Lung (tissue), 12 donors: ENCODE measurements around the gene CASZ1. TPM values are rescaled to one million over a fixed set of nuclear protein-coding genes. Genes with fewer than 3 reads are reported as not detected.

Experiments
- ATAC-seq: fragments of 200-7000 bp; cut with Tn5 transposase; one replicate; pipeline ENCODE4 v1.9.1; 2020; ENCODE audit warnings: moderate number of reproducible peaks; ENCODE audit not compliant: insufficient read depth, low FRiP score
- DNase-seq, 3 donors: peaks; one replicate each; pipeline ENCODE4 v3.0.0-alpha.2; 2013 to 2017
- H3K27ac ChIP-seq, 2 donors: one replicate each; pipeline ENCODE4 v1.5.1; 2013; ENCODE audit warnings: mild to moderate bottlenecking in 2 of 2, moderate library complexity in 2 of 2, control low read depth in 1 of 2, inconsistent platforms in 1 of 2, low read depth in 1 of 2, low read length in 1 of 2
- H3K27me3 ChIP-seq, 3 donors: one replicate each; pipeline ENCODE4 v1.5.1; 2013; ENCODE audit warnings: low read length in 2 of 3; ENCODE audit not compliant: control insufficient read depth in 3 of 3, insufficient read depth in 3 of 3
- H3K36me3 ChIP-seq, 4 donors: one replicate each; pipeline ENCODE4 v1.5.1; 2013; ENCODE audit warnings: low read length in 4 of 4, mild to moderate bottlenecking in 1 of 4, moderate library complexity in 1 of 4; ENCODE audit not compliant: control insufficient read depth in 4 of 4, insufficient read depth in 4 of 4
- H3K4me1 ChIP-seq, 5 donors: one replicate each; pipeline ENCODE4 v1.5.1; 2013; ENCODE audit warnings: low read length in 5 of 5, mild to moderate bottlenecking in 2 of 5, moderate library complexity in 1 of 5; ENCODE audit not compliant: control insufficient read depth in 5 of 5, insufficient read depth in 5 of 5
- H3K4me3 ChIP-seq: one replicate; pipeline ENCODE4 v1.5.1; 2013; ENCODE audit warnings: mild to moderate bottlenecking, control low read depth, moderate library complexity
- H3K9ac ChIP-seq, 2 donors: one replicate each; pipeline ENCODE4 v1.5.1; 2013; ENCODE audit warnings: low read length in 2 of 2, control low read depth in 1 of 2; ENCODE audit not compliant: insufficient read depth in 1 of 2
- H3K9me3 ChIP-seq, 4 donors: one replicate each; pipeline ENCODE4 v1.5.1; 2013; ENCODE audit warnings: low read length in 3 of 4, mild to moderate bottlenecking in 1 of 4, moderate library complexity in 1 of 4; ENCODE audit not compliant: control insufficient read depth in 4 of 4, insufficient read depth in 3 of 4
- WGBS, 2 donors: extraction: QIAGEN DNeasy Blood & Tissue Kit; methylation state at CpG; one replicate each; pipeline ENCODE4 v1.1.7; 2013; 5-methylcytosine and 5-hydroxymethylcytosine counted together
- polyA plus RNA-seq, 2 donors: library from polyadenylated mRNA; stranded (reverse); fragments of 200-250 nt; gene quantifications; one replicate each; pipeline ENCODE4 v1.2.1, GENCODE V29; 2013
- total RNA-seq, 2 donors: library from RNA; depleted of rRNA in 1 of 2; stranded (reverse); fragments of >200 nt in 1 of 2; gene quantifications; one replicate each; pipeline ENCODE4 v1.2.1, GENCODE V29; 2014 to 2021
- TF ChIP-seq, protein P1 (sequence below): IDR thresholded peaks from 2 replicates; pipeline ENCODE4 v1.5.1; 2012; ENCODE audit warnings: mild to moderate bottlenecking; ENCODE audit errors: control extremely low read depth, extremely low read depth
- donor health status: control.
- donor health status: control.
- donor health status: Bipolar disorder and iron deficiency.
- donor health status: healthy.
- donor health status: DM: yes; HTN: yes; CAD: no.

Gene CASZ1
- total and polyA plus RNA-seq, 4 donors: 10.3 to 69.9 (median 40.5) TPM

DNA sequence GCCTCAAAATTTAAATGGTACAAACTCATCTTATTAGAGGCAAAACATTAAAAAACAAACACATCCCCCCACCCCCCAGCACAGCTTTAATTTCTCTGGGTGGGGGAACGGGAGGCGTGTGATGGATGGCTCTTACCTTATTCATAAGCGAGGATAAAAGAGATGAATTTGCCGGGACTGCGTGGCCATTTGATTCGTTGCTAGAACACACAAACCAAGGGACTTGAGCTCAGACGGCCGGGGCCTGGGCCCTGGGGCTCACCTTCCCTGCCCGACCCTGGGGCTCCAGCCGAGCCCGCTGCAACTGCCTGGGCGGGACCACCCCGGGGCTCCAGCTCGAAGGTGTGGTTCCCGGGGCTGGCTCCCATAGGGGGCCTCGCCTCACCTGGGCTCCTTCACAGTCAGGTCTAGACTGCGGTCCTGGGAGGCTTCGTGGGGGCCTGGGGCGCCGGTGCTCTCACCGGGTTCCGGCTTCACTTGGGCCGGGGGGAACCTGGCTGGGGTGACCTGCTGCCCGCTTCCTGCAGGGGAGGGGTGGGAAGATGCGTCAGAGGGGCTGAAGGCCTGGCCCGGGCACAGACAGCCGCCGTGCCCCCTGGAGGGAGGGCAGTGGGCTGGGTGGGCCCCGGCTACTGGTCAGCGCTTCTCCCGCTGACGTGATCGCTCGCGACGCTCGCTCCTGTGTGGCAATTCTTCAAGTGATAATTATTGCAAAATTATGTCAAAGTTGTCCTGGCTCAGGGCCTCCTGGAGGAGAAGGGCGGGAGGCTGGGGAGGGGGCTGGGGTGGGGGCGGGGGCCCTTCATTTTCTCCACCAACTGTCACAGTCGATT, 145.7 kb downstream of the CASZ1 start:
- peaks cover 0 to 30% (median 7%) of the 10 kb centered on the region in 5 donors for H3K4me1 ChIP-seq
- peak overlapping the region in 1 of 2 donors; percentile 78 for H3K27ac ChIP-seq
- ATAC-seq (no peak), DNase-seq (no peak)
- H3K36me3 ChIP-seq: peaks cover 0 to 61% (median 0%) of the 10 kb centered on the region in 4 donors
- no peak overlapping the region for H3K9ac ChIP-seq
- H3K27me3 ChIP-seq: peaks cover 0 to 2% (median 0%) of the 10 kb centered on the region in 3 donors
- no peaks in the 10 kb centered on the region for H3K9me3 ChIP-seq
- TF ChIP-seq, protein P1, sequence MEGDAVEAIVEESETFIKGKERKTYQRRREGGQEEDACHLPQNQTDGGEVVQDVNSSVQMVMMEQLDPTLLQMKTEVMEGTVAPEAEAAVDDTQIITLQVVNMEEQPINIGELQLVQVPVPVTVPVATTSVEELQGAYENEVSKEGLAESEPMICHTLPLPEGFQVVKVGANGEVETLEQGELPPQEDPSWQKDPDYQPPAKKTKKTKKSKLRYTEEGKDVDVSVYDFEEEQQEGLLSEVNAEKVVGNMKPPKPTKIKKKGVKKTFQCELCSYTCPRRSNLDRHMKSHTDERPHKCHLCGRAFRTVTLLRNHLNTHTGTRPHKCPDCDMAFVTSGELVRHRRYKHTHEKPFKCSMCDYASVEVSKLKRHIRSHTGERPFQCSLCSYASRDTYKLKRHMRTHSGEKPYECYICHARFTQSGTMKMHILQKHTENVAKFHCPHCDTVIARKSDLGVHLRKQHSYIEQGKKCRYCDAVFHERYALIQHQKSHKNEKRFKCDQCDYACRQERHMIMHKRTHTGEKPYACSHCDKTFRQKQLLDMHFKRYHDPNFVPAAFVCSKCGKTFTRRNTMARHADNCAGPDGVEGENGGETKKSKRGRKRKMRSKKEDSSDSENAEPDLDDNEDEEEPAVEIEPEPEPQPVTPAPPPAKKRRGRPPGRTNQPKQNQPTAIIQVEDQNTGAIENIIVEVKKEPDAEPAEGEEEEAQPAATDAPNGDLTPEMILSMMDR: no peak
- H3K4me3 ChIP-seq: no peak overlapping the region
- 73 to 77% methylated on average over 40 of the region's 40 CpGs for WGBS, 2 donors

GRCh38 chr1:10649517-10650201, 146.8 kb downstream of the CASZ1 start:
- peak; percentile 45 to 60 (median 51) for DNase-seq

DNA sequence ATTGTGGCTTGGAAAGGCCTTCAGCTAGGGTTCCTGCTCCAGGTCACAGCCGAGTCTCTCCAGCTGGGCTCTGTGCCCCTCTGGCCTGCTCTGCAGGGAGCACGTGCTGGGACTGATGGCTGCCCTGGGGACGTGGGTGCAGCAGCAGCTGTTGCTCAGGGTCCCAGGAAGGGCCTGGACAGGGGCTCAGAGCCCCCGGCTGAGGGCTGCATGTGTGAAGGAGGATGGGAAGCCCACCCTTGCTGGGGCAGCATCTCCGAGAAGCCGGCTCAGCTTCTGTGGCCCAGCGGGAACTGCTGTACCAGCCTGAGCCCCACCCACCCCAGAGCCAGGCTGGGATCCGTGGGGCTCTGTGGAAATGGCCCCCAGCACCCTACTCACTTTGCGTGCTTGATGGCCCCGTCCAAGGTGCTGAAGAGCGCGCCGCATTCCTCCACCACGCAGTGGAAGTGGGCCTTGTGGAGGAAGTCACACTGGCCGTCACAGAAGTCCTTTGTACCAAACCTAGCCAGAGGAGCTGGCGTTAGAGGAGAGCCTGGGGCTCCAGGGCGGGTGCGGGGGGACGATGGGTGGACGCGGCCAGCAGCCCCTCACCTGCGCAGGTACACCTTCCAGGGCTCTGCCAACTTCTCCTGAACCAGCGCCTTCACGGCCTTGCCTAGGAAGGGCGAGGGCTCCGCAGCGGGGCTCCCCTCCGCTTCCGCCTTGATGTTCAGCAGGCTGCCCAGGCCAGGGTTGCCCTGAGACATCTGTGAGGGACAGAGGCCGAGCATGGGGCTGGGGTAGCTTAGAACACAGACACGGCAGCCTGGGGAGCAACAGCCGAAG, 147.5 kb downstream of the CASZ1 start:
- TF ChIP-seq, protein P1: no peak
- H3K4me1 ChIP-seq: peaks cover 0 to 30% (median 7%) of the 10 kb centered on the region in 5 donors
- H3K9ac ChIP-seq: no peak overlapping the region
- H3K9me3 ChIP-seq: no peaks in the 10 kb centered on the region
- DNase-seq: peak in 1 of 3 donors; percentile 42
- peaks cover 0 to 61% (median 0%) of the 10 kb centered on the region in 4 donors for H3K36me3 ChIP-seq
- WGBS, 2 donors: 85 to 88% methylated on average over 32 of the region's 32 CpGs
- H3K27me3 ChIP-seq: peaks cover 0 to 2% (median 0%) of the 10 kb centered on the region in 3 donors
- no peak for ATAC-seq
- H3K27ac ChIP-seq: peak overlapping the region in 1 of 2 donors; percentile 34
- H3K4me3 ChIP-seq: no peak overlapping the region

More at GRCh38 chr1:10649517-10650201, 146.8 kb downstream of the CASZ1 start:
- H3K4me1 ChIP-seq: peaks cover 0 to 30% (median 7%) of the 10 kb centered on the region in 5 donors
- H3K27me3 ChIP-seq: peaks cover 0 to 2% (median 0%) of the 10 kb centered on the region in 3 donors
- H3K9me3 ChIP-seq: no peaks in the 10 kb centered on the region
- ATAC-seq: no peak
- peaks cover 0 to 64% (median 0%) of the 10 kb centered on the region in 4 donors for H3K36me3 ChIP-seq
- H3K9ac ChIP-seq: no peak overlapping the region
- 67 to 76% methylated on average over 30 of the region's 30 CpGs for WGBS, 2 donors
- no peak overlapping the region for H3K27ac ChIP-seq
- TF ChIP-seq, protein P1: no peak
- H3K4me3 ChIP-seq: no peak overlapping the region
